Fibroblast of gingiva (primary cell): Measurements from ENCODE around the gene INO80E.

Source experiments
- DNase-seq: peaks from one replicate; pipeline ENCODE4 v3.0.0-alpha.2; 2011; ENCODE audit warnings: low read depth

Gene INO80E

DNA sequence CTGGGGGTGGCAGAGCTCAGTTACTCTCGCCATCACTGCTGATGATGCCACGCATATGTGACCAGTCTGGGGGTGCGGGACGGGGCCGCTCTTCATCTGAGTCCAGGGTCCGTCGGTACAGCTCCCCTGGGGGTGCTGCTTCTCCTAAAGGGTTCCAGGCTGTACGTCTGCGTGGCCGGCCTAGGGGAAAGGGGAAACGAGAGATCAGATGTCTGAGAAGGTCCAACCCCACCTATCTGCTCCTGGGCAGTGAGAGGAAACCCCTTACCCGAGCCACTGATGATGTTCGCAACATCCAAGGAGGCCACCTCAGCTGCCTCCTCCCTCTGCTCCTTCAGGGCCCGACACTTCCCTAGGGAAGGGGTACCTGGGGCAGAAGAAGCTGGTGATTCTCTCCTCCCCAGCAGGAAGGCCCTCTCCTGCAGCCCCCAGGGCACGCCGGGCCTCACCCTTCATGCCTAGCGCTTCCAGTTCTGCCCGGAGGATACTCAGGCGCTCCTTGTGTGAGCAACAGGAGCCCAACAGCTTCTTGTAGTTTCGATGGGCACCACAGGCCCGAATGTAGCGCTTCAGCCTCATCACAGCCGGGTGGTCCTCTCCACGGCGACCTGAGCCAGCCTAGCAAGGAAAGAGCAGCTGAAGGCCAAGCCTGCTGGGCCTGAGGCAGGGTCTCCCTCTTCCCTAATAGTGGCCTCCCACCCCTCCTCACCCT, 2.7 kb upstream of the INO80E start:
- no peak for DNase-seq

DNA sequence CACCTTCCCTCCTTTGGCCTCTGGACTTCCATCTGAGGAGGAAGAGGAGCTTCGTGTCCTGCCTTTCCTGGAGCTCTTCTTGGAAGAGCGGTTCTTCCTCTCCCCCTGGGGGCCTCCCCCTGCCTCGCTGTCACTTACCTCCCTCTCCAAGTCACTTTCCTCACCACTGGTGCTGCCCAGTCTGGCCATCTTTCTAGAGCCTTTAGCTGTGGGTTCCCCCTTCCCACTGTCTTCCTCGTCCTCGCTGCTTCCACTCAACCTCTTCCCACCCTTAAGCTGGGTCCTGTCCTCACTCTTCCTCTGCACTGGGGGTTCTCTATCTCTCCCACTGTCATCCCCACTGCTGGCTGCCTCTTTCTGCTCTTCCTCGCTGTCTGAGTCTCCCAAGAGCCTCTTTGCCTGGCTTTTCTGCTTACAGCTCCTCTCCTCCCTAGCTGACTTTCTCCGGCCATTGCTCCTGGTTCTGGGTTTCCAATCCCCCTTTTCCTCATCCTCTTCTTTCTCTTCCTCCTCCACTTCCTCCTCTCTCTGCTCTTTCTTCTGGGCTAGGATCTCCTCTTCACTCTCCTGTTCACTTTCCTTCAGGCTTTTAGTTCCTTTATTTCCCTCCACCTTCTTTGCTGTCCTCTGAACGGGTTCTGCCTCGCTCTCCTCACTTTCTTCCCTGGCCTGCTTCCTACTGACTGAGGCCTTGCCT, 2.0 kb upstream of the INO80E start:
- no peak for DNase-seq

DNA sequence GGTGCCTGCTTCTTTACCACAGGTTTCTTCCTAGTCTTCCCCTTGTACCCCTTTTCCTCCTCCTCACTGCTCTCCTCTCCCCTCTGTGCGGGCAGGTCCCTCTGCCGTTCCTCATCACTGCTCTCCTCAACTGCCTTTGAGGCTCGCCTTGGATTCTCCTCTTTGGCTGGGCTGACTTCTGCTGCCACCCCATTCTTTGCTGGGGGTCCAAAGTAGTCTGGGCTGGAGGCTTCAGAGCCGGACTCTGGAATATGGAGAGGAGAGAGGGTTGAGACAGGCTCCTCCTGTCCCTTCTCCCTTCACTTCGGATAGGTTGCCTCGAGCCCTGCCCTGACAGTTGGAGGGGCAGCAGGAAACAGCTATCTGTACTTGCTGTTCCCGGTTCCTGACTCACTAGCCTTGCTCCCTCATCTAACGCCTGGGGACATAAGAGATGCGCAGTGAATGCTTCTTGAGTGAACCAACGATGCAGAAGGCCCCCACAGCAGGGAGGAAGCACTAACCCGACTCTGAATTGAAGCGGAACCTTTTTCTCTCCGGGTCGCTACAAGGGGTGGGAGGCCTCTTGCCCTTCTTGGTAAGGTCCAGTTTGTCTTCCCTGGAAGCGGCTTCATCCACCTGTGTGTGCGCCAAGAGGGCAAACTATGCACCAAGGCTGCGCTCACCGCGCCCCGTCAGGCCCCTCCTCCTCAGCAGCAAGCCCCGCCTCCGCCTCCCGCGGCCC, 1.3 kb upstream of the INO80E start:
- DNase-seq: peak; percentile 44

DNA sequence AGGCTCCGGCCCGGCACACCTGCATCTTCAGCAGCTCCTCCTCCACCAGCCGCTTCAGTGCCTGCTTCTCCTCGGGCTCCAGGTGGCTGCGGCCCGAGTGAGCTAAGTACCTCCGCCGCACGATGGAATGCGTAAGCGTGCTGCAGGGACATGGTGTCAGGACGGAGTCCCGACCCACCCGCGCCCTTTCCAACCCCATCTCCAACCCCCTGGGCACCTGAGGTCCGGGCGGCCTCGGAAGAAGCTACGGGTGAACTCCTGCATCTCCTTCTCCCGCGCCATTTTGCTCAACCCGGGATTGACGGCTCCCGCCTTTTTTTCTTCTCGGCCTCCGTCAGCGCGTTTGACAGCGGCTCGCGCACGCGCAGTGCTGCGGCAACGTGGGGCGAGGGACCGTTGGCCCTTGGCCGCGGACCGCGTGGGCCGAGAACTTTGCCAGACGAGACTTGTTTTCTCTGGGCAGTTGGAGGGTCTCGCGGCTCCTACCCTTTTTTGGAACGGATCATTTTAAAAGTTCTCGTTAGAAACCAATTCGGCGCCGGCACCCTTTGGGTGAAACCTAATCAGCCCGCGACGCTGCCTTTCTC, 624 bp upstream of the INO80E start, which contains the start of gene HIRIP3:
Gene HIRIP3 (minus strand): TSS at position 294 of the 587 bp plus-strand sequence. CDS start 12 bp downstream, at position 282.
- peak; percentile 67 for DNase-seq

DNA sequence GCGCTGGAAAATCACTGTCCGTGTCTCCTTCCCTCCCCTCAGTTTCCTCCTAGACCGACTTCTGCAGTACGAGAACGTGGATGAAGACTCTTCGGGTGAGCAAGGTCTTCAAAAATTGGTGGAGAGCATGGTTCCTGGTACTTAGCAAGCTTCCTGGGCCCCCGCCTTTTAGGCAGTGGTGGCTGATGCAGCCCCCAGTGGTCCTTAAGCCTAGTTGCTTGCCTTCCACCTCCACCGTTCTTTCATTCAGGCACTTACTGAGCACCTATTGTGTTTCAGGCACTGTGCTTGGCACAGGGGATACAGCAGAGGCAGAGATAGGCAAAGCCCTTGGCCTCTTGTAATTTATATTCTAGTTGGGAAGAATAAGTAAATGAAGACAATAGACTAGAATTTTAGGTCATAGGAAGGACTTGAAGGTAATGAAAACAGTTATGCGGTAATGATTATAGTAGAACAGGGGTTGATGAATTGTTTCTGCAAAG, 767 bp downstream of the INO80E start:
- DNase-seq: no peak

DNA sequence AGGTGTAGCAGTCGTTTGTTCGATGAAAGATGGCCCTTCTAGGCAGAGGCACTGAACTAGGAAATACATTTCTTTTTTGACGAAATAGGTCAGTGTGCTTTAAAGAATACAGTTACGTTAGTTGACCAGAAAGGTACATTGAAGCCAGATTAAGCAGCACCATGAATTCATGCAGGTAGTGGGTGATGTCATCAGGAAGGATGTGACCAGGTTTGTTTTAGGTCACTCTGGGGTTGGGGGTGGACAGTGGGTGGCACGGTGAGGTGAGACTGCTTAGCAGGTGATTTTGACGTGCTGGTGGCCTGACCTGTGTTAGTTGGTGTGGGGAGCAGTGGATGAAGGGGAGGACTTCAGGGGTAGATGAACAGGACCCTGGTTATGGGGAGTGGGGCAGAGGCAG, 3.6 kb downstream of the INO80E start:
- DNase-seq: no peak

DNA sequence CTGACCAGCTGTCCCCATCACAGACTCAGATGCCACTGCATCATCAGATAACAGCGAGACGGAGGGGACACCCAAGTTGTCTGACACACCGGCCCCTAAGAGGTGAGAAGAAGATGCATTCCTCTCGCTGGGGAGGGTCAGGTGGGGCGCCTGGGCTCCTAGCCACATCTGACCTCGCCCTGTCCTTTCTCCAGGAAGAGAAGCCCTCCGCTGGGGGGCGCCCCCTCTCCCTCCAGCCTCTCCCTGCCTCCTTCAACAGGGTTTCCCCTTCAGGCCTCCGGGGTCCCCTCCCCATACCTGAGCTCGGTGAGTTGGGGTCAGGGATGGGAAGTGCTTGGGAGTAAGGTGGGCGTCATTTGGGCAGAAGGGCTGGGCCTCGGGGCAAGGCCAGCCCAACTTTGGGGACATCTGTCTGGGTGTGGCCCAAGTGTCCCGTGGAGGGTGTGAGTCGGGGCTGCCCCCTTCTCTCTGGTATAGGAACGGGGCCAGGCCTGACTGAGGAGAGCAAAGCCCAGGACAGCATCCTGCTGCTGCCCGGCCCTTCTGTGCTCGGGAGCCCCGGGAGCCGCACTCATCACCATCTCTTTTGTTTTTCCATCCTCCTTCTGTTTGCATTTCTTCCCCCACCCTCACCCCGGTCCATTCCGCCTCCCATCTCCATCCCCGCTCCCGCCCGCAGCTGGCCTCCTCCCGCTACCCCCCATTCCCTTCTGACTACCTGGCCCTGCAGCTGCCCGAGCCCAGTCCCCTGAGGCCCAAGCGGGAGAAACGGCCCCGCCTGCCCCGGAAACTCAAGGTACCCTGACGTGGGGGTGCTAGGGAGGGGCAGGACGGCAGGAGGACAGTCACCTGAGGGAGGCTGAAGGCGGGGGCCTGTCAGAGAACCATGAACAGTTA, 4.9 kb downstream of the INO80E start:
- DNase-seq: no peak

DNA sequence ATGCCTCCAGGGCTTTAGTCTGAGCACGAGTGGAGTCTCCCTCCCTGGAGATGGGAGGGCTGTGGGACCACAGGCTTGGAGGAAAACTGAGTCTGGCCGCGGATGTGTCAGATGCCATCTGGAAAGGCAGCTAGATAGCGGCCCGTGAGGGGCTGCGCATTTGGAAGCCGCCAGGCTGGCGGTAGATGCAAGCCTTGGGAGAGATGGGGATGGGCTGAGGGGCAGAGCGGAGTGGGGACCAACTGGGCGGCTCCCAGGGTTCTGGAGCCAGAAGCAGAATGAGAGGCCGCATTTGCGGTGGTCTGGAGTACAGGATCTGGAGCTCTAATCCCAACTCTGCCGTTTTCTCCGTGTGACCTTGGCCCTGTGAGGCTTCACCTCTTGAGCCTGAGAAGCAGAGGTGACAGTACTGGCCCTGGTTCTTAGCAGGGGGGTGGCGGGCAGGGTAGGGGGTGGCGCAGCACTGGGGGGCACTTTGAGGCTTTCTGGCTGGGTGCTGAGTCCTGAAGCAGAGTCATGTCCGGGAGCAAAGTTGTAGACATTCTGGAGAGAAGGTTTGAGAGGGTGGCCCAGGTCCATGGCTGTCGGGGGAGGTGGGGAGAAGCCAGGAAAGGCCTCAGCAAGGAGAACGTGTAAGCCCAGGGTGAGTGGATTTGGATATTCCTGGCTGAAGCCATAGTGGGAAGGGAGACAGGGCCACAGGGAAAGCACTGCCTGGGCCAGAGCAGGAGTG, 6.7 kb downstream of the INO80E start:
- DNase-seq: no peak

DNA sequence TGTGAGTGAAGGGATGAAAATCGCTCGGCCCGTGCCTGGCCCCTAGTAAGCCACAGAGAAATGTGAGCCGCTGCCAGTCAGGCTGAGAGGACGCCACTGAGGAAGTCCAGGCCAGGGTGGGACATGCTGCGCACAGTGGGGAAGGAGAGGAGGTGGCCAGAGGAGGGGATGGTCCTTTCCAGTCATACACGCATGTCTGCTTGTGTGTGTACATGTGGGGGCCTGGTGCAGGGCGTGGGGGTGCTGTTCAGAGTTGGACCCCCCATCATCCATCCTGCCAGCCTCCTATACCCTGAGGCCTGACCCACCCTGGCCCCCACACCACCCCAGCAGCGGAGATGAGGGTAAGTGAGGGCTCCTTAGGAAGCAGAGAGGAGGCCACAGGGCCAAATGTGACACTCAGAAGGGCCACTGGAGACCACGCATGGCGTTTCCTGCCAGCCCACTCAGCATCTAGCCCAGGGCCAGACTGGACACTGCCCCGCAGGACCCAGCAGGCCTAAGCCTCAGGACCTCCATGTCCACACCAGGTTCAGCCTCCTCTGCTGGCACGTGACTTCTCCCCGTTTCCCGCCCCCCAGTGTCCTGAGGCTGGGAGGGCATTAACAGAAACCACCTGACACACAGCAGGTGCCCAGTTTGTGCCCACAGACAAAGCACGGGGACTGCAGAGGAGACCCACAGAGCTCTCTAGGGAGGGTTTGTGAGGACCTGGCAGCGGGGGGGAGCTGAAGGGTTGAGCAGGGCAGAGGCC, 7.8 kb downstream of the INO80E start:
- no peak for DNase-seq

DNA sequence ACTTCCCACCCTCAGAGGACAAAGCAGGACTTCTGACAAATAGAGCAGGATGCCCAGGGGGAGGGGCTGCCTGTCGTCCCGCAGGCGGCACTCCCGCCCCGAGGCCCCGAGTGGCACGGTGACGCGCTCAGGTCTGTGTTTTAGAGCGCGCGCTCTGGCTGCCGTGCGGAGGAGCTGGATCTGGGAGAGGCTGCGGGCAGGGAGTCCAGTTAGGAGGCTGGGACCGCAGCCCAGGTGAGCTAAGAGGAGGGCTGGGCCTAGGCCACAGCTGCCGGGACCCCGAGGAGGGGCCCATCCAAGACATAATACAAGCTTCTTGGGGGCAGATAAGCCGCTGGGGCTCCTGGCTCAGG, 8.4 kb downstream of the INO80E start:
- no peak for DNase-seq

DNA sequence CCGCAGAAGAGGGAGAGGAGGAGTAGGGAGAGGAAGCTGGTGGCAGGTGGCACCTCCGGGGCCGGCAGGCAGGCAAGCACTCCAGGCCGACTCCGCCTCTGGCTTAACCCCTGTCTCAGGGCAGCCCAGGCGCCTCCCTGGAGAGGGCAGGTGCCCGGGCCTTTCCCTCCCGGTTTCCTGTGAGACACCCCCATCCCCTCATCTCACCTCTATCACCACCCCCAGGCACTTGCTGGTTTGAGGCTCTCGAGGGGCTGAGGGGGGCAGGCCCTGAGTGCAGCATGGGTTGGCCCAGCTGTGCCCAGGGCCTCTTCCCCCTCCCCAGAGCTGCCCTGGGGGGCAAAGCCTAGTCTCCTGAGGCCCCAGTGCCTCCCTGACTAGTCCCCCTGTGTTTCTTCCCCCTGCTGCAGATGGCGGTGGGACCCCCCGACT, 8.8 kb downstream of the INO80E start:
- DNase-seq: no peak

DNA sequence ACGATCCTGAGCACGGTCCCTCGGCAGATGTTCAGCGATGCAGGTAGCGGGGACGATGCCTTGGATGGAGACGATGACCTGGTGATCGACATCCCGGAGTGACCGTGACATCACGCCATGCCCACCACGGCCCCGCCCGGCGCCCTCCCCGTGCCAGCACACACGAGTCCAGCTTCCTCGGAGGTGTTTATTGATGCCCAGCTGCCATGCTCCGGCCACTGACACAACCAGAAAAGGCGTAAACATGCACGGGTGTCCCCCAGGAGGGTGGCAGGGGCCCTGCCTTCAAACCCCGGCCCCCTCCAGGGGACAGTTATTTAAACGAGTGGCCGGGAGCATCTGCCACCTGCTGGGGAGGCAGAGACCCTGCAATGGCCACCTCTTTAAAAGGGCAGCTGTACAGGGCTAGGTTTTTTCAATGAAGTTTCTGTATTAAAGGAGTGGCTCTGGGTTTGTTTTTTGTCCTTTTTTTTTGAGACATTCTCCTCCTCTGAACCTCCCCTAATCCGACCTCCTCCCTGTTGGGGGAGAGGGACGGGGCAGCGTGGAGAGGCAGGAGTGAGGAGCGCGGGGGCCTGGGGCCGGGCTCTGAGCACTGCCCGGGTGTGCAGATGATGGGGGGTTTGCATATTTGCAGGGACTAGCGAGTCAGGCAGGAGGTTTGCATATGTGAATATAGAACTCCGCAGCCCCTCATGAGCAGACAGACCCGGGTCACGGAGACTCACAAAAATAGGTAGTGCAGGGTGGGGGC, 9.5 kb downstream of the INO80E start:
- peak; percentile 22 for DNase-seq

DNA sequence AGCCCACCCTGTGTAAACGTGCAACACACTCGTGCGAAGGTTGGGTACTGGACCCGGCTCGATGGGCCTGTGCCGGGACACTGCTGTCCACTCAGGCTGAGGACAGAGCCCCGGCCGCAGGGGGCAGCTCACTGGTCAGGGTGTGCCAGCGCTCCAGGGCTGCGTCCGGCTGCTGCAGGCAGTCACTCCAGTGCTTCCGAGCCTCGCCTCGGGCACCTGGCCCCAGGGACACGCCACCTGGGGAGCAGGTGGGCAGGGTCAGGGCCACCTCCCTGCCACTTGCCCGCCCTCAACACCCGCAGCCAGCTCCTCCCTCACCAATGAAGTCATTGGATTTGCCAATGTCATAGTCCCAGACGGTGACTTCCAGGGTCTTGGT, 10.0 kb downstream of the INO80E start:
- no peak for DNase-seq

DNA sequence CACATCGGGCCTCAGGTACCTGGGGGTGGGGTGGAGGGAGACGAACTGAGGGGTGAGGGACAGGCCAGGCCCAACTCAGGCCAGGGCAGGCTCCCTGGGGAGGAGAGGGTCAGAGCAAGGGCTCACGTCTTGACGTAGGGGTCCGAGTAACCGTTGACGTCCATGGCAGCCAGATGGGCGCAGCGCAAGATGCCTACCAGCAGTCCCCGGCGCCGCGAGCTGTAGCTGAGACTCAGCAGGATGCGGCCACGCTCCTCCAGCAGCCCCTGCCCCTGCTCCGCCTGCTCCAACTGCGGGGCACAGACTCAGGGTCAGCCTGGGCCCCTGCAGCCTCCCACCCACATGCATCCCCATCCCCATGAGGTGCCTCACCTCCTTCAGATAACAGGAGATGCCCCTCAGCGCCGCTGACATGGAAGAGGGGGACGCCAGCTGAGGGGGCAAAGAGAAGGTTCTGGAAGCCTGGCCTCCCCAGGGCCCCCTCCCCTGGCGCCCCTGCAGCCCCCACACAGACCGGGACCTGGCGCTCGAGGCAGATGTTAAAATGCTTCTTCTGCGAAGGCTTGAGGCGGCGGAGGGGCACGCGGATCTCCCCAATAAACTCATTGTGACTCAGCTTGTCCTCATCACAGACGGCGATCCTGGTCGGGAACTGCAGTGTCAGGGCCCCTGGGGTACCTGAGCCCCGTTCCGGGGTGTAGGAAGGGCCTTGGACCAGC, 10.8 kb downstream of the INO80E start:
- DNase-seq: no peak

DNA sequence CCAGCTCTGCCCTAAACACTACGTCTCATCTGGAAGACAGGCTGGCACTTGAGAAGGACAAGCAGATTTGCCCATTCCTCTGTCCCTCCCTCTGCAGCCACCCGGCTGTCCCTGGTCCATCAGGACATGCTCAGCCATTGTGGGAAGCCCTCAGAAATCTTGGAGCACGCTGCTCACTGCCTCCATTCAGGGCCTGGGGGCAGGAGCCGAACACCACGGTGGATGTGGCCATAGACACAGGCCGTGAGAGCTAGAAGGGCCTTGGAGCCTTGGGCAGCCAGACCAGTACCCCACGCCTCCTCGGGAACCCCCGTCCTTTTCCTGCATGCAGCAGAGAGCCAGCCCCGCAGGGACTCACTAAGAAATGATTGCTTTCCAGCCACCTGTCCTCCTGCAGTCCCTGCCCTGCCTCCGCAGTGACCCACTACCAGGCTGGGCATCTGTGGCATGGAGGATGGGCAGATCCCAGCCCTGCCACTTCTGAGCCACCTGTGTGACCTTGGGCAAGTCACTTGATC, 11.4 kb downstream of the INO80E start:
- no peak for DNase-seq

DNA sequence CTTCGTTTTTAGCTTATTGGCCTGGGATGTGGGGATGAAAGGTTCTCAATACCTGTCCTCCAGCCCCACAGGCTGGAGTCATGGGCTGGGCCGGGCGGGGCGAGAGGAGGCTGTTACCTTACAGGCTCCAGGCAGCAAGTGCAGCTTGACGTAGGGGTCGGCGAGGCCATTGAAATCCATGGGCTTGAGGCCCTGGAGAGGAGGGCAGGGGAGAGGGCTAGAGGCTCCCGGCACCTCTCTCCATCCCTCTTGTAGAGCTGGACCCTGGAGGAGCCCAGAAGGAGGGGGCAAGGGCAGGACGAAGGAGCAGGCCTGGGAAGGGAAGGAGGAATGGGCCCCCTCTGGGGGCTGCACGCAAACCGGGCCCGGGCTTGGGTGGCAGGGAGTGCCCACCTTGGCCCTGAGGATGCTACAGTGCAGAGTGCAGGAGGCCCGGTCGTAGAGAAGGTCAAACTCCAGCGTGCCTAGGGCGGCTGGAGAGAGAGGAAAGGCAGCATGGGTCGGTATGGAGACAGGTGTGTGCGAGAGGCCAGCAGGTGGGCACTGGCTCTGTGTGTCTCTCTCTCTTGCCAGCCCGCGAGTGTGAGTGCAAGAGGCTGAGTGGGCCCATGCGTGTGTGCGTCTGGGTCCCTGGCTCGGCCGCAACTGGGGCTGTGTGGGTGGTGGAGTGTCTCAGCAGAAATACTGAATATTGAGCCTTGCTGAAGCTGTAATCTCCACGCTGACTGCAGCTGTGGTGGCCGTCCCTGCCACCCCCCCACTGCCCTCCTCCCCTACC, 13.2 kb downstream of the INO80E start:
- DNase-seq: no peak

DNA sequence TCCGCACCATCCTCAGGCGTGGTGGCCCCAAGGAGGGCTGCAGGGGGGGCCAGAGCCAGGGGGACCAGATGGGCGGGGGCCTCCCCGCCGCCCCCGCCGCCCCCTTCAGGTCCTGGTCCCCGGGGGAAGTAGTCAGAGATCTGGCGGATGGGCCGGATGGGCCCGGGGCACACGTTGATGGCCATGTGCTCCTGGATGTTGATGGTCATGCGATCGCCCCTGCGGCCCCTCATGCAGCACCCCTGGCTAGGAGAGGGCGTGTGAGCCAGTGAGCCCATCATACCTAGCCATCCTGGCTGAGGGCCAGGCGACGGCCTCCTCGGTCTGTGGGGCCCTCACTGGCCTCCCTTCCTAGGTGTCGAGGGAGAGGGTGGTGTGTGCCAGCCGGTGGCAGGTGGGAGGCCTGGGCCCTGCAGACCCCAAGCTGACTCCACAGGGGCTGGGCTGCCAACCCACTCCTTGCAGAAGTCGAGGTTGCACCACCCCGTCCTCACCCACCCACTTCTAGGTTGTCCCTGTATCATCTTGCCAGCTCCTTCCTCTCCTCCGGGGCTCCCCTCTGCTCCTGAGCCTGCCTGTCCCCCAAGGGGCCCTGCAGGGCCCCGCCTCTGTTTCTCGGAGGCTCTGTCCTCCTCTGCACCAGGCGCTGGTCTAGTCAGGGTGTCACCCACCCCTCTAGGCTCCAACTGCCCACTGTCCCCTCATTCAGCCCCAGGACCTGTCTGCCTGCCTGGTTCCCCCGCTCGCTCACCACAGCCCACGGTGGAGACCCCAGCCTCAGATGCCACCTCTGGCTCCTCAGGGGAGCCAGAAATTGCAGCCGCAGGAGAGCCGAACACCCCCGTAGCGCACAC, 14.2 kb downstream of the INO80E start:
- DNase-seq: no peak
